Neural progenitor cell (in vitro differentiated cells): ENCODE results near the gene TNFRSF25. TPM values are rescaled to one million over a fixed set of nuclear protein-coding genes. Genes with fewer than 3 reads are reported as not detected.

Source experiments
- DNase-seq: peaks from one replicate; pipeline ENCODE4 v3.0.0-alpha.2; 2016; ENCODE audit warnings: low spot score
- H2AFZ ChIP-seq: fragments of 200-600 bp; sonication (generic); replicated peaks from 2 replicates; pipeline ENCODE4 v1.6.1; 2016; ENCODE audit warnings: antibody characterized with exemption
- H3F3A ChIP-seq: fragments of 200-600 bp; sonication (generic); 2 replicates; pipeline ENCODE4 v1.6.1; 2016; ENCODE audit warnings: antibody characterized with exemption, low read depth
- H3K27ac ChIP-seq: fragments of 200-600 bp; sonication (generic); 2 replicates; pipeline ENCODE4 v1.5.1; 2016; ENCODE audit warnings: mild to moderate bottlenecking
- H3K27me3 ChIP-seq: fragments of 200-600 bp; sonication (generic); 2 replicates; pipeline ENCODE4 v1.6.1; 2016; ENCODE audit warnings: mild to moderate bottlenecking, moderate library complexity
- H3K36me3 ChIP-seq: fragments of 200-600 bp; sonication (generic); 2 replicates; pipeline ENCODE4 v1.5.1; 2016
- H3K4me1 ChIP-seq: fragments of 200-600 bp; sonication (generic); 2 replicates; pipeline ENCODE4 v1.6.1; 2016; ENCODE audit warnings: mixed run types
- H3K4me2 ChIP-seq: fragments of 200-600 bp; sonication (generic); 2 replicates; pipeline ENCODE4 v1.6.1; 2016
- H3K4me3 ChIP-seq: fragments of 200-600 bp; sonication (generic); 2 replicates; pipeline ENCODE4 v1.5.1; 2016
- H3K79me2 ChIP-seq: fragments of 200-600 bp; sonication (generic); 2 replicates; pipeline ENCODE4 v1.6.1; 2016; ENCODE audit warnings: low read depth
- H3K9ac ChIP-seq: fragments of 200-600 bp; sonication (generic); 2 replicates; pipeline ENCODE4 v1.6.1; 2016
- H3K9me3 ChIP-seq: fragments of 200-600 bp; sonication (generic); 2 replicates; pipeline ENCODE4 v1.5.1; 2016; ENCODE audit warnings: low read depth
- H4K20me1 ChIP-seq: fragments of 200-600 bp; sonication (generic); 2 replicates; pipeline ENCODE4 v1.6.1; 2016; ENCODE audit warnings: low read depth
- H3K27ac Mint-ChIP-seq: 3 replicates; pipeline ENCODE4 v1.8.0; 2021; ENCODE audit warnings: mixed read lengths
- H3K27me3 Mint-ChIP-seq: 2 replicates; pipeline ENCODE4 v1.8.0; 2022; ENCODE audit warnings: low read depth, mild to moderate bottlenecking, inconsistent platforms, moderate library complexity, mixed read lengths; ENCODE audit not compliant: insufficient read depth
- H3K36me3 Mint-ChIP-seq: 3 replicates; pipeline ENCODE4 v1.8.0; 2021; ENCODE audit warnings: mixed read lengths
- H3K4me1 Mint-ChIP-seq: 3 replicates; pipeline ENCODE4 v1.8.0; 2021; ENCODE audit warnings: mixed read lengths
- H3K4me3 Mint-ChIP-seq: 3 replicates; pipeline ENCODE4 v1.8.0; 2021; ENCODE audit warnings: mild to moderate bottlenecking, moderate library complexity, mixed read lengths
- H3K9me3 Mint-ChIP-seq: 3 replicates; pipeline ENCODE4 v1.8.0; 2020; ENCODE audit warnings: mixed read lengths
- EZH2 ChIP-seq: fragments of 200-600 bp; sonication (generic); IDR thresholded peaks from 2 replicates; pipeline ENCODE4 v1.6.1; 2017; ENCODE audit warnings: antibody characterized with exemption, mild to moderate bottlenecking, moderate library complexity
- EZH2phosphoT487 ChIP-seq: fragments of 200-600 bp; sonication (generic); IDR thresholded peaks from 2 replicates; pipeline ENCODE4 v1.6.1; 2017; ENCODE audit warnings: antibody characterized with exemption
- total RNA-seq: library from RNA; depleted of rRNA; stranded (reverse); fragments of >200 nt; gene quantifications from 2 replicates; pipeline ENCODE4 v1.2.3, GENCODE V29; 2015; ENCODE audit warnings: low replicate concordance
- TF ChIP-seq, protein P1 (sequence below): fragments of 200-600 bp; sonication (generic); IDR thresholded peaks from 2 replicates; pipeline ENCODE4 v1.5.1; 2017; ENCODE audit warnings: antibody characterized with exemption, mild to moderate bottlenecking

TNFRSF25 gene
- total RNA-seq, 1 donor from 2014 or later: 15.6 TPM

DNA sequence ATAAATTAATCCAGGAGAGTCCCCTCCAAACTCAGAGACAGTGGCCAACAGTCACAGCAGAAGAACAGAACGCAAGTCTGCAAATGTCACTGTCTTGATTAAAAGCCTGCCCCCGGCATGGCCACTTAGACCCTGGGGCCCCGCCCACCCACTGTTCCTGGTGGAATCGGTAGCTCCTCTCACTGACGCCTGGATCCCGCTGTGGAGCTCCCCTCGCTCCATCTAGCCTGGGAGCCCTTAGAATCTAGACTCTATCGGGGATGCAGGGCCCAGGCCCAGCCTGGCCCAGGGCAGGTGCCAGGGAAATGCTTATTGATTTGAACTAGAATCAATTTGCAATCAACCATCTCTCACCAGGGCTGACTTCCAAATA, 46.9 kb upstream of the TNFRSF25 start:
- TF ChIP-seq EZH2: no peak
- TF ChIP-seq EZH2phosphoT487: no peak
- TF ChIP-seq, protein P1, sequence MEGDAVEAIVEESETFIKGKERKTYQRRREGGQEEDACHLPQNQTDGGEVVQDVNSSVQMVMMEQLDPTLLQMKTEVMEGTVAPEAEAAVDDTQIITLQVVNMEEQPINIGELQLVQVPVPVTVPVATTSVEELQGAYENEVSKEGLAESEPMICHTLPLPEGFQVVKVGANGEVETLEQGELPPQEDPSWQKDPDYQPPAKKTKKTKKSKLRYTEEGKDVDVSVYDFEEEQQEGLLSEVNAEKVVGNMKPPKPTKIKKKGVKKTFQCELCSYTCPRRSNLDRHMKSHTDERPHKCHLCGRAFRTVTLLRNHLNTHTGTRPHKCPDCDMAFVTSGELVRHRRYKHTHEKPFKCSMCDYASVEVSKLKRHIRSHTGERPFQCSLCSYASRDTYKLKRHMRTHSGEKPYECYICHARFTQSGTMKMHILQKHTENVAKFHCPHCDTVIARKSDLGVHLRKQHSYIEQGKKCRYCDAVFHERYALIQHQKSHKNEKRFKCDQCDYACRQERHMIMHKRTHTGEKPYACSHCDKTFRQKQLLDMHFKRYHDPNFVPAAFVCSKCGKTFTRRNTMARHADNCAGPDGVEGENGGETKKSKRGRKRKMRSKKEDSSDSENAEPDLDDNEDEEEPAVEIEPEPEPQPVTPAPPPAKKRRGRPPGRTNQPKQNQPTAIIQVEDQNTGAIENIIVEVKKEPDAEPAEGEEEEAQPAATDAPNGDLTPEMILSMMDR: no peak
- no peak for DNase-seq
- H3K27ac Mint-ChIP-seq: no peak overlapping the region

DNA sequence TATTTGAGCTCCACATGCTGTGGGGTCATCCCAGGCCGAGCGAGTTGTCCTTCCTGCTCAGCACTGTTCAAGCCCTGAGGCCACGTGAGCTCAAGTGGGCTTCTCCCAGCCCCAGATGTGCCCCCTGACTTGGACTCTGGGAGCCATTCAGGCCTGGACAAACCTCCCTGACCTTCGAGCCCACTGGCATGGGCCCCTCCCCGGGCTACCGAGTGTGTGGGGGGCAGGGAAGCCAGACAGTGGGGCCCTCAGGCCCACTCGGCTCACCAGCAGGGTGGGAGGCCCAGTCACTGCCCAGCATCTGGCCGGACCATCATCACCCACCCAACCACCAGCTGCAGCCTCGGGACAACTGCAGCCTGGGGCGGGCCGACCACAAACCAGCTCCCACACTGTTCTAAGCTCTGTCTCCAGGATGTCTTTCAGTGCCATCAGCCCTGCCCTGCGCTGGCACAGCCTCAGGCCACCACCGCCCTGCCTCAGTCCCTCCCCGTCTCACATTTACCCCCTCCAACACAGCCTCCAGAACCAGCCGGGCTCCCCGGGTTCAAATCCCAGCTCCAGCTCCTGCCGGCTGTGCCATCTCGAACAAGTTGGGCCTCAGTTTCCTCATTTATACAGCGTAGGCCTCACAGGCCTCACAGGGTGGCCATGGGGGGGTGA, 46.4 kb upstream of the TNFRSF25 start:
- Histone ChIP-seq H3K9me3 (no peaks in the 10 kb centered on the region), H3K4me3 (no peak overlapping the region), H3K36me3 (no peaks in the 10 kb centered on the region), H2AFZ (no peak overlapping the region), H3K4me2 (no peak overlapping the region), H4K20me1 (no peaks in the 10 kb centered on the region), H3K27me3 (no peaks in the 10 kb centered on the region), H3K9ac (no peak overlapping the region), H3K79me2 (no peaks in the 10 kb centered on the region), H3K27ac (no peak overlapping the region), H3F3A (no peaks in the 10 kb centered on the region), H3K4me1 (peaks cover 8% of the 10 kb centered on the region)
- Mint-ChIP-seq H3K9me3 (no peaks in the 10 kb centered on the region), H3K27ac (no peak overlapping the region), H3K27me3 (no peaks in the 10 kb centered on the region), H3K4me3 (no peak overlapping the region), H3K4me1 (peaks cover 10% of the 10 kb centered on the region), H3K36me3 (no peaks in the 10 kb centered on the region)
- DNase-seq: no peak
- TF ChIP-seq EZH2phosphoT487 (no peak), EZH2 (no peak)

More for the DNA sequence above, 46.9 kb upstream of the TNFRSF25 start:
- no peak overlapping the region for H3K27ac ChIP-seq
- no peak overlapping the region for H2AFZ ChIP-seq
- H3K79me2 ChIP-seq: no peaks in the 10 kb centered on the region
- no peaks in the 10 kb centered on the region for H3F3A ChIP-seq
- H3K27me3 ChIP-seq: no peaks in the 10 kb centered on the region
- peaks cover 8% of the 10 kb centered on the region for H3K4me1 ChIP-seq
- H3K9ac ChIP-seq: peak overlapping the region; percentile 37
- H3K4me3 Mint-ChIP-seq: no peak overlapping the region
- H3K4me3 ChIP-seq: no peak overlapping the region
- H3K36me3 ChIP-seq: no peaks in the 10 kb centered on the region
- H3K4me1 Mint-ChIP-seq: peaks cover 13% of the 10 kb centered on the region
- no peaks in the 10 kb centered on the region for H3K9me3 ChIP-seq
- H3K9me3 Mint-ChIP-seq: no peaks in the 10 kb centered on the region
- no peaks in the 10 kb centered on the region for H3K36me3 Mint-ChIP-seq
- no peak overlapping the region for H3K4me2 ChIP-seq
- no peaks in the 10 kb centered on the region for H4K20me1 ChIP-seq
- H3K27me3 Mint-ChIP-seq: no peaks in the 10 kb centered on the region

GRCh38 chr1:6511561-6512244, 45.7 kb upstream of the TNFRSF25 start:
- no peak for DNase-seq
- H3K27me3 ChIP-seq: no peaks in the 10 kb centered on the region
- no peak overlapping the region for H3K27ac ChIP-seq
- H3K9me3 ChIP-seq: no peaks in the 10 kb centered on the region
- peaks cover 8% of the 10 kb centered on the region for H3K4me1 ChIP-seq
- H3K9ac ChIP-seq: no peak overlapping the region
- TF ChIP-seq EZH2phosphoT487: no peak
- H3K27me3 Mint-ChIP-seq: no peaks in the 10 kb centered on the region
- H4K20me1 ChIP-seq: no peaks in the 10 kb centered on the region
- H3K4me1 Mint-ChIP-seq: peaks cover 14% of the 10 kb centered on the region
- no peaks in the 10 kb centered on the region for H3K9me3 Mint-ChIP-seq
- no peaks in the 10 kb centered on the region for H3K36me3 Mint-ChIP-seq
- no peak overlapping the region for H3K4me2 ChIP-seq
- H3K4me3 Mint-ChIP-seq: no peak overlapping the region
- peak overlapping the region; percentile 76 for H3K27ac Mint-ChIP-seq
- no peak overlapping the region for H2AFZ ChIP-seq
- H3K4me3 ChIP-seq: no peak overlapping the region
- no peaks in the 10 kb centered on the region for H3K79me2 ChIP-seq
- H3K36me3 ChIP-seq: no peaks in the 10 kb centered on the region
- no peaks in the 10 kb centered on the region for H3F3A ChIP-seq

- no peaks in the 10 kb centered on the region for H3K79me2 ChIP-seq
- no peaks in the 10 kb centered on the region for H3K27me3 Mint-ChIP-seq
- H3K4me2 ChIP-seq: no peak overlapping the region
- H3K36me3 ChIP-seq: no peaks in the 10 kb centered on the region
- no peaks in the 10 kb centered on the region for H3K9me3 Mint-ChIP-seq
- no peaks in the 10 kb centered on the region for H3K9me3 ChIP-seq
- no peak overlapping the region for H3K27ac ChIP-seq
- no peaks in the 10 kb centered on the region for H4K20me1 ChIP-seq
- H2AFZ ChIP-seq: no peak overlapping the region
- DNase-seq: no peak
- H3K27ac Mint-ChIP-seq: no peak overlapping the region
- H3K4me1 Mint-ChIP-seq: peaks cover 15% of the 10 kb centered on the region
- no peaks in the 10 kb centered on the region for H3K27me3 ChIP-seq
- H3F3A ChIP-seq: no peaks in the 10 kb centered on the region
- H3K36me3 Mint-ChIP-seq: no peaks in the 10 kb centered on the region
- peaks cover 12% of the 10 kb centered on the region for H3K4me1 ChIP-seq
- H3K9ac ChIP-seq: no peak overlapping the region
- no peak overlapping the region for H3K4me3 Mint-ChIP-seq
- no peak for TF ChIP-seq EZH2phosphoT487
- TF ChIP-seq, protein P1: no peak
- no peak for TF ChIP-seq EZH2
- no peak overlapping the region for H3K4me3 ChIP-seq
Measured at GRCh38 chr1:6511056-6511455, 45.1 kb upstream of the TNFRSF25 start.
